Mucosa of gallbladder (tissue), 1 donor: ENCODE measurements around the gene SPAG5. TPM values are rescaled to one million over a fixed set of nuclear protein-coding genes. Genes with fewer than 3 reads are reported as not detected.
"Not testable (repeated sequence)": the region's sequence is repeated elsewhere in the genome, so short reads cannot be mapped to it uniquely, and the experiment has no call there.

Source experiments
- DNase-seq: peaks from one replicate; pipeline ENCODE4 v3.0.0-alpha.2; 2020; ENCODE audit warnings: low spot score
- total RNA-seq: library from RNA; stranded (reverse); gene quantifications from one replicate; pipeline ENCODE4 v1.2.1, GENCODE V29; 2021
- donor health status: DM: no; HTN: no; CAD: no.

SPAG5 gene
- total RNA-seq, 1 donor from 2014 or later: 6.4 TPM

DNA sequence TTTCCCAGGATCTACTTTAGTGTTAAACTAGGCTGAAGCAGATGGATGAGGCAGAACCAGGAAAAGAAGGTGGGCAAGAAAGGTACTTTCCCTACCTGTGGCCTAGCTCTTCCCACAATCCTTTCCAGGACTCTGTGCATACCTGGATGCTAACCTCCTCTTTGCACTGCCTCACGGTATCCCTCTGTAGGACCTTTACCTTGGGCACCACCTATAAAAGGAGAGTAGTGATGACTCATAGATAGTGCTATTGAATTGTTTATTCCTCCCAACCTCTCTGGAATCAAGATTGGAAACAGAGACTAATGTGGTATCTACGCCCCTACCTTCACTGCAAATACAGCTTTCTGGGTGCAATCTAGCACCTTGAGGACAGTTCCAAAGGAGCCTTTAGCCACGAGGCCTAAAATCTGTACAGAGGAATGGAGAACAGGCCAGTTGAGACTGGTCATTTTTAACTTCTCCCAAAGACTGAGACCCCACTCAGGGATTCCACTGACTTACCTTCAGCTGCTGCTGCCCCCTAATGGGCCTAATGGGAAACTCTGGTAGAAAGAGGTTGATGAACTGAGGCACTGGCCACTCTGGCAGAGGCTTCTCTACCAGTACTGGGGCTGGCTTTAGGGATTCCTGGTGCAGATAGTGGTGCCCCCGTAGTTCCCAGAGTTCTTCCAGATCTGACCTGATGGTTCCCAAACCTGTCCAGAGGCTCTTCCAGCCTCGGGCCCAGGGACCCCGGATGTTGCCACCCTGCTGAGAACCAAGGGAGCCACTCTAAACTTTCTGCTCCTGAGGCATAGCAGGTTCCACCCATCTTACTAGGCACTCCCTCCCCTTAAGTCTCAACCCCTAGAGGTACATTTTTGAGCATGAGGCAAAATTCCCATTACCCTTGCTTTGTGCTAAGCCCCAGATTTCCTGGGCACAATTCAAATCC, 14.4 kb upstream of the SPAG5 start:
- peak; percentile 44 for DNase-seq

DNA sequence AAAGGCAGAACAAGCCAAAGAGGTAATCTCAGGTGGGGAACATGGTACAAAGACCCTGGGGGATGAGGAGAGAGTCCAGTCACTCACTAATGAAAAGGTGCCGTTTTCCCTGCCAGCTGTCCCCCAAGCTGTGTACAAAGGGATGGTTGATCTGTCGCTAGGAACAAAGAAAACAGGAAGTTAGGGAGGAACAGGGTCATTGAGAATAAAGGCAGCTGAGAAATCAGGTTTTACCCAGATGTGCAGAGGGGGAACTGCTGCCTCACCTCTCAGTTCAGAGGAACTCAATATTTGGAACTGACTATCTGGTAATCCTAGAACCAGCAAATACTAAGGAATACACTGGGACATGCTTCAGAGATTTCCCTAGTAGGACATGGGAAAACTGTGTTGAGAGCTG, 13.7 kb upstream of the SPAG5 start:
- no peak for DNase-seq

DNA sequence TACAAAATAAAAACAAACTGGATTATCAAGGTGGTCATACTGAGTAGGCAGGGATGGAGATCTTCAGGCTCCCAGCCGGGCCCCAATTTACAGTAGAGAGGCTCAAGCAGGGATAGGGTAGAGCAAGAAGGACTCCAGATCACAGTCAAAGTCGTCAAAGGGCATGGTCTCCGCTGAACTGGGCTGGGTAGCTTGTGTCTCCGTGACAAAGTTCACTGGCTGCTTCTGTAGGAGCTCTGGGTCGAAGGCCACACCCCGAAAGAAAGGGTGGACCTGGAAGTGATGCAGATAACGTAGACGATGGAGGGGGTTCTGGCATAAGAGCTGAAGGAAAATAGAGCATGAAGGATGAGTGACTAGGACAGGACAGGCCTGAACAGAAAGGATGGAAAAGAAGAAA, 11.6 kb upstream of the SPAG5 start:
- no peak for DNase-seq

DNA sequence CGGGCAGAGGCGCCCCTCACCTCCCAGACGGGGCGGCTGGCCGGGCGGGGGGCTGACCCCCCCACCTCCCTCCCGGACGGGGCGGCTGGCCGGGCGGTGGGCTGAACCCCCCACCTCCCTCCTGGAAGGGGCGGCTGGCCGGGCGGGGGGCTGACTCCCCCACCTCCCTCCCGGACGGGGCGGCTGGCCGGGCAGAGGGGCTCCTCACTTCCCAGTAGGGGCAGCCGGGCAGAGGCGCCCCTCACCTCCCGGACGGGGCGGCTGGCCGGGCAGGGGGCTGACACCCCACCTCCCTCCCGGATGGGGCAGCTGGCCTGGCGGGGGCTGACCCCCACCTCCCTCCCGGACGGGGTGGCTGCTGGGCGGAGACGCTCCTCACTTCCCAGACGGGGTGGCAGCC, 5.2 kb upstream of the SPAG5 start:
- DNase-seq: not testable (repeated sequence)

DNA sequence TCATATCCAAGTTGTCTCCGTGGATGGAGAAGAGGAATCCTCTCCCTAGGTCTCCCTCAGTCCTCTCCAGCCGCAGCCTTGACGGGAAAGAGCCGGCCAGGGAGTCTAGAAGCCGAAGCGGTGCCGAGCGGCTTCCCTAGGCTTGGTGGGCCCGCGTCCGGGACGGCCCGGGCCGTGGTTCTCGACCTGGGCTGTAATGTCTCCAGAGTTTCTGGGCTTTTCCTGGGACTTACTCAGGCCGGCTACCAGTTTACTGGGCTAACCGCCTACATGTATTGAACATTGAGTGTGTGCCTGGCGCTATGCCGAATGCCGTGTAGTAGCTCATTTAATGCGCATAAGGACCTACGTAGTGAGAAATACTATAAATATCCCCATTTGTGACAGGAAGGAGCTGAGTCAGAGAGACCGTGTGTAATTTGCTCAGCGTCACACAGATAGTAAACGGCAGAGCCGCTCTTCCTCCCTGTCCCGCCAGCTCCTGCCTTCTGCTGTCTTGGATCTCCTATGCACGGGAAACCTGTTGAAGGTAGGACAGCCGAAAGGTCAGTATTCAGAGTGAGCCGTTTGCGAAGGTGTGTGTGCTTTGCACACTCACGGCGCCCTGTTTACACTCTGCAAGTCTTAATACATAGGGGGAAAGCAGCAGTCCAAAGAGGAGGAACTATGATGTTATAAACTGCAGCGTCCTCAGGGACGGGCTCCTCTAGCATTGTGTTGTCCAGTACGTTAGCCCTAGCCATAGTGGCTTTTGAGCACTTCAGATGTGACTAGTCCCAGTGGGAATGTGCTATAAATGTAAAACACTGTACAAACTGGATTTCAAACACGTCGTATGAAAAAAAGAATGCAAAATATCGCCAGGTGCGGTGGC, 723 bp upstream of the SPAG5 start:
- DNase-seq: peak; percentile 52

DNA sequence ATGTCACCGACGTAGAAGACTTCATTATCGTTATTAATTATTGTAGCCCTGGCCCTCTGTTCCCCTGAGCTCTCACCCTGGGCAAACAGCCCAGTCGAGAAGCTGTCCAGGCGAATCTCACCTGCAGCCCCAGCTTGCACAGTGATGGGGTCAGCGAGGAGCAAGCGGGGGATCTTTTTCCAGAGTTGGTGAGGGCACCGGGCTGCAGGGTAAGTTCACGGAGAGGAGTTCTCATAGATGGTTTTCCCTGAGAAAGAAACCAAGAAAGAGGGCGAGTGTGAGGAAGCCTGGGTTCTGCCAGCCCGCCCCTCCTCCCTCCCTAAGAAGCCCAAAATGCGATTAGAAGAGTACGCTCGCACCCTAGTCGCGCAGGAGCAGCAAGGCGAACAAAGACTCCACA, 436 bp downstream of the SPAG5 start:
- DNase-seq: no peak

DNA sequence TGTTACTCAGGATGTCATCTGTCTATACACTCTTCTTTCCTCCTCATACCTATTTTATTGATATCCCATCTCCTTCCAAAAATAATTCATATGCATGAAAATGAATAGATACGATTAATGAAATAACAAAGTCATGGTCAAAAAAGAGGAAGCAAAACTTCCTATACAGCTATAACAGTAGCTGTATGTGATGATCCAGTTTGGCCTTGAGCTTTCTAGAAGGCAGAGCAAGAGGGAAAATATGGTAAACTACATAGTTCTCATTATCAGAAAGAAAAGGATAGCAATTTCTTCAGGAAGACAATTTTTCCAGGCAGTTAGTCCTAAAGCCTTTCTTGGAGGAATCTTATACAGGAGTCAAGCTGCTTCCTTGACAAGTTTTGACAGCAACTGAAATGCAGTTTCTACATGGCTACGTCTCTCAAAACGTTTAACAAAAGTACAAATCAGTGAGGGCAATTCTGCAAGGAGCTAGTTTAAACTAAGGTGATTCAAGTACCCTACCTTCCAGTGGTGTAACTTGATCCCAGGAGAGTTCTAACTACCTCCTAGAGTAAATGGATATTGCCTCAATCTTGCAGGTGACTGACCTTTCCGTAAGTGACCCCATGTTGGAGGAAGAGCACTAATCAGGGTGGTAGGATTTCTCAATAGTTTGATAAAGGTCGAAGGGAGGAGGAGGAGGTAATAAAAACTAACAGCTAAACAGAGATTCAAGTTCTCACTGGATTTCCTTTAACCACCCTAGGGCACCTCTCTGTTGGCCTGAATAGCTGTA, 1.0 kb downstream of the SPAG5 start:
- DNase-seq: no peak

DNA sequence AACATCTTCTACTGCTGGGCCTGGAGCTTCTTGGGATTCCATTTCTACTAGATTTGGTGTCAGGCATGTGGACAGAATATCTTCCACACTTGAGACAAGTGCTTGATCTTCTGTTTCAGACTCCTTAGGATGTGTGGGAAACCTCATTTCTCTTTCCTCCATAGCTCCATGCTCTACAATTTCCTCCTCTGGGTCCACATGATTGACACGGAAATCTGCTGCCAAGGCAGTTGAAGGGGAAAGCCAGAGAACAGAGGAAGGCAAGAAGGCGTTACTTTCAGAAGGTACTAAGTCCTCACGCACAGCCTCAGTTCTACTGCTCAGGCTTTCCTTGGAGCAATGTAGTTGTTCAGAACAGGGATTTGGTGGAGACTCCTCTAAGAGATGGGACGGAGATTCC, 6.6 kb downstream of the SPAG5 start:
- DNase-seq: no peak

DNA sequence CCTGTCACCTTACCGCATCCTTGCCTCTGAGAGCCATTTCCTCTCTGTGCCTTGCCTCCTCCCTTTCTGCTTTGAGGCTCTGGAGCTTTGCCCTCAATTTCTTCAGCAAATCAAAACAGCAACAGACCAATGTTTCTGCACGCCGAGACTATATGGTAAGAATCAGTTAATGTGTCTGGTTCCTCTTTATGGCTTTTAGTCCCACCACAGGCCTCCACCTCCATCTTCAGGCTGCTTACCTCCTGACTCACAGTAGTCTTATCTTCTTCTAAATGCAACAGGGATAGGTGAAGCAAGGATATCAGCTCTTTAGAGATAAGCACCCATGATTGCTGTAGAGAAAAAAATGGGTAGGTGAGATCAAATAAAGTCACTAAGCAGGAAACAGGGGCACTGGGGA, 13.0 kb downstream of the SPAG5 start:
- no peak for DNase-seq

DNA sequence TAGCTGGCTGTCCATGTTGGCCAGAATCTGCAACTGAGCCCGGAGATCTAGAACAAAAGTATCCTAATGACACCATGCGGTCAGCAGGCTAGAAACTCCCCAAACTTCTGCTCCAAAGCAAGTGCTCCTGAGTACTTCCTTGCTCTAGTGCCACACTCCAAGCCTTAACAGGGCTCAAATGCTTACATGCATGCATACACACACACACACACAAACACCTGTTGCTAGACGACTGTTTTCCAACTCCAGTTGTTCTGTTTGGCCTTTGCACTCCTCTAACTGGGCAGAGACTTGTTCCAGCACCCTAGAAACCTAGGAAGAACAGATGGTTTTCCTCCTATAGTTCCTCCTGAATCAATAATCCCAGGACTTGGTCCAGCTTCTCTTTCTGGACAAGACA, 14.4 kb downstream of the SPAG5 start:
- DNase-seq: no peak

DNA sequence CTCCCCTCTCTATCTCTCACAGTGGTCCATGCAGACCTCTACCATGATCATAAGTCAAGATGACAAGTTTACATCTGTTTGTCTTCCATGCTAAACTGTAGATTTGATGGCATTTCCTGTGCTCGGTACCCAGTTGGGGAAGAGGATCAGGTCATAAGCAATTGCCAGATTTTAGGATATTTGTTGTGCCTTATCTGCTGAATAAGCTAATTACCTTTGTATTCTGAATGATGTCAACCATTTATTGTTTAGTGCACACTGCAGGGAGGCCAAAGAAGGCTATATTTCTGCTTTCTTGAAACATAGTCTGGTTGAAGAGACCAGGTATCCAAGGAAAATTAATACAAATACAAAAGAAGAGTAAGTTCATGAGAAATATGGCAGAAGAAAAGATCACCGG, 16.3 kb downstream of the SPAG5 start:
- DNase-seq: no peak

DNA sequence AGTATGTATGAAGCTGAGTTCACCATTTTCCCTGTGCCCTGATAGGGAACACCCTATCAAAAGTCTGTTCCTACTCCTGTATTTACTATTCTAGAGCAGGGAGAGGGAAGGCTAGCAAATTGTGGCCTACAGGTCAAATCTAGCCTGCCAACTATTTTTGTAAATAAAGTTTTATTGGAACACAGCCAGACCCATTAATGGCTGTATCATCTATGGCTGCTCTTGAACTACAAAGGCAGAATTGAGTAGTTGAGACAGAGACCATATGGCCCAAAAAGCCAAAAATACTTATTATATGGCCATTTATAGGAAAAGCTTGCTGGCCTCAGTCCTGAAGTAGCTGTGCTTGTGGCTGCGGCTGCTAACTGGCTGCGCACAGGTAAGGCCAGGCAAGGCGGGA, 17.9 kb downstream of the SPAG5 start:
- DNase-seq: no peak

DNA sequence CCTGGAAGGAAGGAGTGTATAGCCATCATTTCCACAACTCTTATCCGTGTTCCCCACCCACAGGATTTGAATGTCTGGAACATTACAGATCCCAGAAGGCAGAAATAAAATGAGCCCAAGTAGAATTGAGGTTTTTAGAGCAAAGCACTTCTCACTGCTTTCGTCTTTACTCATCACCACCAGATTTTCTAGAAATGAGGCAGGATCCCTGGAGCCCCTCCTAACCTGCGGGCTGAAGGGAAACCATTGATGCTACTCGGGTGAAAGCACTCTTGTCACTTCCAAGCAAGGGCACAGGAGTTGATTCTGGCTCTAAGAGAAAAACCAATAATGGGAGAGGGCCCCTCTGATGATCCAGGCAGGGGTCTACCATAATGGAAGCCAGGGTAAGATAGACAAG, 19.3 kb downstream of the SPAG5 start:
- DNase-seq: no peak

DNA sequence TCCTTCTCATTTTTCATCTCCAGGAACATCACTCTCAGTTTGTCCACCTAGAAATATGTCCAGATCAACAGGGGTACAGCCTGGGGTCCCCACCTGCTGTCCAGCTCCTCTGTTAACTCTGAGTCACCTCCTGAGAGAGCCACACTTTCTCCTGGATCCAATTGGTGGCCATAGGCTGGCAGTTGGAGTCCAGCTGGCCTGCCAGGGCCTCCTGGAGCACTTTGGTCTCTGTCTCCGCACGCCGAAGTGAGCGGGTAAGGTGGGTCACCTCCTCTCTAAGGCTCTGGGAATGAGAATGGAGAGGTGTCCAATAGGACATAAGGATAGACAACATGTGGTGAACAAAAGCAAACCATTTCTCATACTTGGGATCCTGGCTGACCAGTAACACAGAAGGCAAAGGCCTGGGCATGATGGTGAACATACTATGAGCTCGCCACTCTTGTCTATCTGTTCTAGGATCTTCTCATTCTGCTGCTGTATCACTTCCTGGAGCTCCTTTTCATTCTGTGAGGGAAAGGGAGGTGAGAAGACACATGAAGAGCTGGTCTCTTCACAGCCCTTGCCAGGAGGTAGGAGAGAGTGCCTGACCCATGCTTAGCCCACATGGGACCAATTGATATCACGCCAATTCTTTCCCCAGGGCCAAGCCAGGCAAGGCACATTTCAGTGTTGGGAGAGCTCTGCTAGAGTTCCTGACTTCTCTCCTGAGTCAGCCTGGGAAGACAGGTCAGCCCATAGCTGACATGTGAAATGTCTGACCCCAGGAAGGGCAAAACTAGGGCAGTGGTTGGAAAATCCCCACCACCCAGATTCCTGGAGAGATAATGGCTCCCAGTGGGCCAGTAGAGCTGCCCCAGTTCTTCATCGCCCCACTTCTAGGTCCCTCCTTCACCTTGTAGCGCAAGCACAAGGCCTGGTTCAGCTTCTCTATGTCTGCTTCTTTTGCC, 20.3 kb downstream of the SPAG5 start:
- no peak for DNase-seq

DNA sequence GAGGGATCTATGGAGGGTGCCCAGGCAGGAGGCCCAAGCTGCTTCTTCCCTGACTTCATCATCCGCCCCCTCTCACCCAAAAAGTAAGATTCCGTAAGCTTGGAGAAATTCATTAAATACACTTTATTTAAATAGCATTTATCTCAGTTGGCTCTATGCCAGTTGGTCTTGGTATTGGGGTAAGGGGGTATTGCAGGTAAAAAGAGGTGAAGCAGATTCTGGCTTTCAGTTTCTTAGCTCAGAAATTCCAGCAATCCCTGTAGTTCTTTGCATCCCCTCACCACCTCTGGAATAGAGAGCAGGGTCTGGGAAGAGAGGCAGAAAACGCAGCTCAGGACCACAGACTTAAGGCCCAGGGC, 21.4 kb downstream of the SPAG5 start:
- DNase-seq: no peak

DNA sequence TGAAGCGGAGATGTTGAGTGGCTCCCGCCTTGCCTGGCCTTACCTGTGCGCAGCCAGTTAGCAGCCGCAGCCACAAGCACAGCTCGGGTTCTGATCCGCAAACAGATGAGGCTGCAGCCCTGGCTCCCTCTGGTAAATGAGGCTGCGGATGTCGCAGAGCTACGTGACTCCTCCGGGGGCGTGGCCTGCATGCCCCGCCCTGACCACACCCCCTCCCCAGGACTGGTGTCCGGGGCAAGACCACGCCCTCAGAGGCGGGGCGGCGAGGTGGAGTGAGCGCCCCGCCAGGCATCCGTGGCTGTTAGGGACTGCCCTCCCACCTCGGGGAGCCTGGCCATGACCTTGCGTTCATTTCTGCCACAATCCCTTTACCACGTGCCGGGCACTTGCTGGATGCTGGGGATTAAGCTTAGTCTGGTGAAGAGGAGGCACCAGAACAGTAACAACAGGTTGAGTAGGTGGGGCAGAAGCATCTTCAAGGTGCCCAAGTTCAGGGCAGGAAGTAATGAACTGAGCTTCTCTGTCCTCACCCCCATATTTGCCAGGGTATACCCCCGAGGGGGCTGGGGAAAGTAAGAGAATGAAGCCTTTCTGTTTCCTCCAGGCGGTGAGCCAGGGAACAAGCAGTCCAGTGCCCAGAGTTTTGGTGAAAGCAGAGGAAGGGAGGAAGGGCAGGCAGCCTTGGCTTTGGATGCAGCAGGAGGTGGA, 21.9 kb downstream of the SPAG5 start, which contains the start of gene ALDOC:
Gene ALDOC (minus strand): TSS at position 138 of the 708 bp plus-strand sequence. CDS start 1,363 bp downstream, outside the sequence.
- peak; percentile 97 for DNase-seq

DNA sequence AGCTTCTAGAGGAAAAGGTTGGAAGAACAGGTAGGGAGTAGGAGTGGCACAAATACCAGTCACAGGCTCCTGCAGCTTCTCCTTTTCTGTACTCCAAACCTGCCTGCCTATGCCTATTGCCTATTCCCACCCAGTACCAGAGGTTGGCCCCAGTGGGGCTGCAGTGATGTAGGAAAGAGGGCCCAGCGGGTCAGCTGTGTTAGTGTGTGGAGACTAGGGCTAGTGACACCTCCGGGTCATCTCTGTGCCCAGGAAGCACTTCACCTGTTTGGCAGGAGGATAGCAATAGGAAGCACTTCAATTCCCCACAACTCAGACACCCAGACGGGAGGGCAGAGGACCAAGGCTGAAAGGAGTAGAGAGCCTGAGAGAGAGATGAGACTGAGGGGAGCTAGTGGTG, 22.8 kb downstream of the SPAG5 start:
- not testable (repeated sequence) for DNase-seq

DNA sequence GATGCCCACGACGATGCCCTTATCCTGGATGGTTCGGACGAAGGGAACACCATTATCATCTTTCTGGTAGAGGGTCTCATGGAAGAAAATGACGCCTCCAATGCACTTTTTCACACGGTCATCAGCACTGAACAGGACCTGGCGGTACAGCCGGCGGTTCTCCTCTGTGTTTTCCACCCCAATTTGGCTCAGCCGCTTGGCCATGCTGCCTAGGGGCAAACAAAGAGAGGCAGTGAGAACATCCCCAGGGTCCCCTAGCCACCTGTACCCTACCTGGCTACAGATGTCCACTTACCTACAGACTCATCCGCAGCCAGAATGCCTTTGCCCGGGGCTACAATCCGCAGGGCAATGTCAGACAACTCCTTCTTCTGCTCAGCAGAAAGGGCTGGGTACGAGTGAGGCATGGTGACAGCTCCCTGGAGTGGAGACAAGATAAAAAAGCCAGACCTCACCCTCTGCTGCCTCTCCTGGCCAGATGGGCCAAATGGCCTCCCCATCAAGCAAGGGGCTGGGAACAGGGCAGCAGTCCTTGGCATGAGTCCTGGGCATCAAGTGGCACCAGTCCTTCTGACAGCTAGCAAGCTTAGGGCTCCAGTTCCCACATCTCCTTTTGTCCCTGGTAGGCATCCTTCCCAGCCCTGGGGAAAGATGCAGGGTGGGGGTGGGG, 23.6 kb downstream of the SPAG5 start:
- no peak for DNase-seq

DNA sequence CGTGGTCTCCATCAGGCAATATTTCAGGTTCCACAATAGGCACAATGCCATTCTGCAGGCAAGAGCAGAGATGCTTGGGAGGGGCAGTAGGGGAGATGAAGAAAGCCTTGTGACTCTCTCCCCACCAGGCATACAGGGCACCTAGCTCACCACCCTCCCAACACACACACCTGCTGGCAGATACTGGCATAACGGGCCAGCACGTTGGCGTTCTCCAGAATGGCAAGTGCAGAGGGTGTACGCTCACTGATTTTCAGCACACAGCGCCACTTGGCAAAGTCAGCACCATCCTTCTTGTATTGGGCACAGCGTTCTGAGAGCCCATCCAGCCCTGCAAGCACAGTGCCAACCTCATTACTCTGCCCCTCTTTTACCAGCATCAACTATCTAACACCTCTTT, 24.3 kb downstream of the SPAG5 start:
- no peak for DNase-seq
